PFSK-1 (cell line): ENCODE data around the gene SNX7.

Experiments used
- POLR2AphosphoS5 ChIP-seq: IDR thresholded peaks from 2 replicates; pipeline ENCODE4 v1.6.1; 2012; ENCODE audit warnings: low read depth, mild to moderate bottlenecking, control low read depth, low read length, moderate library complexity
- SIN3A ChIP-seq: IDR thresholded peaks from 2 replicates; pipeline ENCODE4 v1.6.1; 2012; ENCODE audit warnings: mild to moderate bottlenecking, low read length, moderate library complexity, borderline replicate concordance; ENCODE audit not compliant: insufficient read depth

DNA sequence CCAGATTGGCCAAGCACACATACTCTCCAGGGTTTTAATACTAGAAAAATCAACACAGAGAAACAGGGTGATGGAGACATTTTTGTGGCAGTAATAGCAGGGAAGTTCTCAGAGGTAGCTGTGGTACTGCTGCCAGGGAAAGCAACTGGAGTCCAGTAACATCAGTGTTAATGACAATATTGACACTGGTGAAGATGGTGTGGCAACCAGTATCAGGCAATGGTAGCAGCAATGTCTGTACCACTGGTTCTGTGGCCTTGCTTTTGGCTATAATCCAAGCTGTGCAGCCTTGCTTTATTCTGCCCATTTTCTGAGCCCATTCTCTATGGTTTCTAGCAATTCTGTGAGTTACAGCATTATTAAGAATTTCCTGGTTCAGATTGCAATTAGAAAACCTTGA lies 1.6 kb upstream of the SNX7 start:
- no peak for TF ChIP-seq POLR2AphosphoS5
- no peak for TF ChIP-seq SIN3A
